ENCODE data around the gene DDAH1. TPM values are rescaled to one million over a fixed set of nuclear protein-coding genes. Genes with fewer than 3 reads are reported as not detected.
"Not testable (repeated sequence)": the region's sequence is repeated elsewhere in the genome, so short reads cannot be mapped to it uniquely, and the experiment has no call there.

The DDAH1 gene
- total RNA-seq, 1 donor from 2014 or later: 35.7 TPM

DNA sequence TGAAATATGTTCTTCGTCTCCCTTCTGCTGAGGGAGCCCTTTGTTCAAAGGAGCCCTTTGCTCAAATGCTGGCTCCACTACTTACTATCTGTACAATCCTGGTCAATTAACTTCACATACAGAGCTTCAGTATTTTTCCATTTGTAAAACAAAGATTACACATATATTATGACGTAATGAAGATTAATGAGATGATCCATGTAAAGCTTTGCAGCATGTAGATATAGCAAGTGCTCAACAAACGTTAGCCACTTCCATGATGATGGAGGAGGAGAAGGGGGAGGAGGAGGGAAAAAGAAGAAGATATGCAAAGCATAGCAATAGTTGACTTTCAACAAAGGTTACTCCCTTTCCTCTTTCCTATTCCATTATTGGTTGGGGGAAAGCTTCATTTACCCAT lies 10.1 kb upstream of the DDAH1 start:
- intact Hi-C loops (cut with DNase I): no loop called here
- DNase-seq (ENCODE audit: low spot score) (no peak), ATAC-seq (no peak)

DNA sequence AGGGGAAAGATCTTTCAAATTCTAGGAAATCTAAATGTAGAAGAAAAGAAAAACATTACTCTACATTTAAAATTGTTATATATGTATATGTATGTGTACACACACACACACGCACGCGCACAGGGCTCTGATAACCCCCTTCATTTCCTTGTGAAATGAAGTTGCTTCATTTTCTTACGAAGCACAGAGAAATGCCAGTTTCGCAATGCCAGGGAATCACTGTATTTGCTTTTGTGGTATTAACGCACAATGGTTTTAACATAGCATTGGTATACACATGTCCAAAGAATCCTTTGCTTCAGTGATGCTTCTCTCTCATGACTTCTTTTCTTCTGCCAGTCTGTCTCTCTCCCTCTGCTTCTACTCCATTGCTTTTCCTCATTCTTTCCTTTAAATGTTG lies 8.4 kb upstream of the DDAH1 start:
- no peak for ATAC-seq
- no peak for DNase-seq (ENCODE audit: low spot score)
- intact Hi-C loops (cut with DNase I): no loop called here

- intact Hi-C loops (cut with DNase I): no loop called here
- DNase-seq (ENCODE audit: low spot score) (no peak), ATAC-seq (no peak)
Observed at GRCh38 chr1:85471558-85471957, 6.6 kb upstream of the DDAH1 start.

GRCh38 chr1:85470130-85470529 lies 5.2 kb upstream of the DDAH1 start:
- DNase-seq (ENCODE audit: low spot score); ATAC-seq; intact Hi-C loops (cut with DNase I): not testable (repeated sequence)

- ATAC-seq (no peak), DNase-seq (ENCODE audit: low spot score) (no peak)
Observed at GRCh38 chr1:85467929-85468540, 3.1 kb upstream of the DDAH1 start.

GRCh38 chr1:85467036-85467435 lies 2.1 kb upstream of the DDAH1 start:
- DNase-seq (ENCODE audit: low spot score): no peak
- intact Hi-C loops (cut with DNase I): no loop called here

More at GRCh38 chr1:85467929-85468540, 3.1 kb upstream of the DDAH1 start:
- intact Hi-C loops (cut with DNase I): no loop called here

GRCh38 chr1:85465786-85466134 lies 801 bp upstream of the DDAH1 start:
- DNase-seq (ENCODE audit: low spot score) (no peak), ATAC-seq (peak; percentile 83)
- intact Hi-C loops (cut with DNase I): no loop called here

More at GRCh38 chr1:85467036-85467435, 2.1 kb upstream of the DDAH1 start:
- no peak for ATAC-seq

- intact Hi-C loops (cut with DNase I): no loop called here
- ATAC-seq (peak; percentile 77), DNase-seq (ENCODE audit: low spot score) (peak; percentile 76)
Observed at GRCh38 chr1:85464497-85465098, 361 bp downstream of the DDAH1 start.

DNA sequence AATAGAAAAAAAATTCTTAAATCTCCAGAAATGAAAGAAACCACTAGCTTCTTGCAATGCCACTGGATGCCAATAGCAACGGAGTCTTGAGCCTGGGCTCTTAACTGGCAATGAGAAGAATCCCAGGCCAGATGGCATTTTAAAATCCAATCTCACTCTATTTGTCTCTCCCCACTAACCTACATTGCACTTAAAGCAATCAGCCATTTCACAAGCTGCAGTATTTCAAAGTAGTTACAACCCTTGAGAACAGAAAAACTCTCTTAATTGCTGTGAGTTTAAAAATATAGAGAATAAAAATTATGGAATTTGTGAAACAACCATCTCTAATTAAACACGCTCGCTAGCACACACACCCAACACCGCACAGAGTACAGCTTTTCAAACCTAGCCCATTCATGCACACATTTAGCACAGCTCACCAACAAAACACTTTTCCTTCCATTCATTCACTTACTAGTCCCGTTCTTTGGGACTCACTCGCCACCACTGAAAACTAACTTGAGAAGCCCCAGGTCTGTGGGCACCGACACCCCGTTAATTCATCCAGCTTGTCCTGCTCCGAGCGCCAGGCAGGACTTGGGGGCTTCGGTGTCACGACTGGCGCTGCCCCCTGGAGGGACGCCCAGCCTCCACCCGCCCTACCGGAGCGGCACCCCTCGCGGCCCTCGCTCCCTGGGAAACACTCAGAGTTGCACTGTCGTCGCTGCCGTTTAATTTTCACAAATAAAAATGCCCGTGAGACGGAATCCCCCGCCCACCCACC lies 1.0 kb downstream of the DDAH1 start:
- DNase-seq (ENCODE audit: low spot score) (no peak), ATAC-seq (peak; percentile 12)
- intact Hi-C loops (cut with DNase I): no loop called here

DNA sequence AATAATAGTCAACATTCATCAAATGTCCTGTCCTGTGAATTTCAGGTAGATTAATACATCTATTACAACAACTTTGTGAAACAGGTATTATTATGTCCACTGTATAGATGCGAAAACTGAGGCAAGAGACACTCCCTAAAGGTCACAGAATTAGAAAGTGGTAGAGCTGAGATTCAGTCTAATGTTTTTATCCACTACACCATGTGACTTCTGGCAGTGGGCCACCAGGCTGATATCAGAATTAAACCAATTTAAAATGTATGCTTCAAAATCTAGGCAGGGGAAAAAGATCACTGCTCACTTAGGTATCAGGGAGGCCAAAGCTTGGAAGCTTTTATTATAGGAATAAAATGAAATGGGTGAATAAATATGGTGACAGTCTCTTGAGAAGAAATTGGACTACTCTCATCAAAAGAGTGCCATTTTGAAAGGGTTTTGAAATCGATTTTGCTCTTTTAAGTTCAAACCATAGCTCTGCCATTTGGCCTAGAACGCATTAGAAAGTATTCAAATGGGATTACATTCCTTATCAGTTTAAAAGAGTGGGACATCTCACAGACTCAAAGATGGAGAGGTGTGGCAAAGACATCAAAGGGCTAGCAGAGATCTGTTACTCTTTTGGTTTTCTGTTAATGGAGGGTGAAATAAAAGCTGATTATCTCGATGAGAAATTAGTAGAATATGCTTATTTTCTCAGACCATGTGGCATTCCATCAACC lies 1.9 kb downstream of the DDAH1 start:
- intact Hi-C loops (cut with DNase I): no loop called here

DNA sequence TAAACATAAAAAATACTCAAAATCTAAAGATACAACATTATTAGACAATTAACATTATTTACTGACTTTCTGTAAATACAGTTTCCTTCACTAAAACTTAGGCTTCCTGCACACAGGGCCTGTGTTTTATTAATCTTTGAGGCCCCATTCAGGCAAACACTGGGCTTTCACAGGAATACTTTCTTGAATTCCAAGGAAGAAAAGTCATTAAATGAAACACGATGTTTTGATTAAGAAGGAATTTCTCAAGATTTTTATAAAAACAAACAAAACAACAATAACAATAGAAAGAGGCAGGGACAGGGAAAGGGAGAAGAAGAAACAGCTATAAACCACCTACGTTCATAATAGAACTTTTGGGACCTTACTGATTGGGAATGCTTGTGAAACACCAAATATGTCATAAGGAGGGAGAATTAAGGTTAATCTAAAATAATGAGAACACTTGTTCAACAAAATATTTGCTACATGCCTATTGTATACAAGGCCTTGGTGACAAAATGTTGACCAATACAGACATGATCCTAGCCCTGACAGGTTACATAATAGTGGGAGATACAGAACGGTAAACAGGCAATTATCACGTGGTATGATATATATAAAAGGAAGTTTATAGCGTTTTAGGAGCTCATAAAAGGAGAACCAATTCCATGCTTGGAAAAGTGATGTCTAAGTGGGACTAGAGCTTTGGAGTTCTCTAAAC lies 3.6 kb downstream of the DDAH1 start:
- no peak for ATAC-seq
- intact Hi-C loops (cut with DNase I): no loop called here
- no peak for DNase-seq (ENCODE audit: low spot score)

More for the DNA sequence above, 1.9 kb downstream of the DDAH1 start:
- no peak for DNase-seq (ENCODE audit: low spot score)
- no peak for ATAC-seq

- intact Hi-C loops (cut with DNase I): no loop called here
- DNase-seq (ENCODE audit: low spot score) (no peak), ATAC-seq (no peak)
Observed at GRCh38 chr1:85460555-85461088, 4.3 kb downstream of the DDAH1 start.

GRCh38 chr1:85459290-85459689 lies 5.7 kb downstream of the DDAH1 start:
- DNase-seq (ENCODE audit: low spot score) (no peak), ATAC-seq (peak; percentile 44)
- intact Hi-C loops (cut with DNase I): no loop called here

- intact Hi-C loops (cut with DNase I): no loop called here
- DNase-seq (ENCODE audit: low spot score): no peak
- no peak for ATAC-seq
Observed at GRCh38 chr1:85454214-85454613, 10.7 kb downstream of the DDAH1 start.

- peak; percentile 50 for ATAC-seq
Observed at GRCh38 chr1:85453640-85454194, 11.2 kb downstream of the DDAH1 start.

DNA sequence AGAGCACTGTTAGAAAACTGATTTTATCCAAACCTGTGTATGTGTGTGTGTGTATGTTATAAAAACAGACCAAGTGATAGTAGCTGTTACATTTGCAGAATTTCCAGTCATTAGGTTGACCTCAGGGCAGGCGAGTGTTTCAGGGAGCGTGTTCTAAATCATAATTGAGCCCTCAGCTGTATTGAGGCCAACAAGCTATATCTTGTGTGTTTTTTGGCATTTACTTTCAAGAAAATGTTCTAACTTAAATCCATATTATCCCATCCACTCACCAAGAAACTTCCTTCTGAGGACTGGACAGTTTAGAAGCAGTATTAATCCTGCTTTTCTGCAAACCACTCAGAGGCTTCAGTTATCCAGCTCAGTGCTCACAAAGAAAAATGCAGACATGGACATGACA lies 12.0 kb downstream of the DDAH1 start:
- DNase-seq (ENCODE audit: low spot score) (no peak), ATAC-seq (no peak)
- intact Hi-C loops (cut with DNase I): no loop called here

More at GRCh38 chr1:85453640-85454194, 11.2 kb downstream of the DDAH1 start:
- intact Hi-C loops (cut with DNase I): no loop called here
- no peak for DNase-seq (ENCODE audit: low spot score)

- intact Hi-C loops (cut with DNase I): no loop called here
- DNase-seq (ENCODE audit: low spot score) (no peak), ATAC-seq (no peak)
Observed at GRCh38 chr1:85451236-85451830, 13.6 kb downstream of the DDAH1 start.

GRCh38 chr1:85450832-85451231 lies 14.1 kb downstream of the DDAH1 start:
- ATAC-seq (no peak), DNase-seq (ENCODE audit: low spot score) (no peak)
- intact Hi-C loops (cut with DNase I): no loop called here

Data from sciatic nerve (tissue), 2 donors.